Effector CD8-positive, alpha-beta T cell (primary cell): ENCODE measurements around the gene TEKT5.
A peak's percentile ranks its signal among the peaks of the same experiment; 100 is the strongest.
"Not testable (repeated sequence)": the region's sequence is repeated elsewhere in the genome, so short reads cannot be mapped to it uniquely, and the experiment has no call there.

Experiments used
- DNase-seq: peaks from one replicate; lab custom pipeline; 2025; lab: John Stamatoyannopoulos, UW

Gene TEKT5

GRCh38 chr16:10684511-10685151, 10.1 kb downstream of the TEKT5 start:
- no peak for DNase-seq

GRCh38 chr16:10683170-10683569, 11.6 kb downstream of the TEKT5 start:
- no peak for DNase-seq

GRCh38 chr16:10682604-10683003, 12.1 kb downstream of the TEKT5 start:
- DNase-seq, result no peak

- no peak for DNase-seq
Measured at GRCh38 chr16:10681310-10682308, 13.1 kb downstream of the TEKT5 start.

GRCh38 chr16:10679921-10680320, 14.8 kb downstream of the TEKT5 start:
- no peak for DNase-seq

GRCh38 chr16:10679441-10679840, 15.3 kb downstream of the TEKT5 start:
- DNase-seq, result not testable (repeated sequence)

GRCh38 chr16:10678655-10679054, 16.1 kb downstream of the TEKT5 start:
- DNase-seq, result no peak

GRCh38 chr16:10676284-10676683, 18.4 kb downstream of the TEKT5 start:
- no peak for DNase-seq

GRCh38 chr16:10675861-10676260, 18.9 kb downstream of the TEKT5 start:
- DNase-seq, result no peak

GRCh38 chr16:10675216-10675615, 19.5 kb downstream of the TEKT5 start:
- no peak for DNase-seq

- DNase-seq, result no peak
Measured at GRCh38 chr16:10671729-10672128, 23.0 kb downstream of the TEKT5 start.

- no peak for DNase-seq
Measured at GRCh38 chr16:10669791-10670190, 24.9 kb downstream of the TEKT5 start.

GRCh38 chr16:10668322-10669045, 26.2 kb downstream of the TEKT5 start:
- peak; percentile 2 for DNase-seq

- no peak for DNase-seq
Measured at GRCh38 chr16:10667239-10667638, 27.5 kb downstream of the TEKT5 start.

GRCh38 chr16:10666291-10666690, 28.4 kb downstream of the TEKT5 start:
- DNase-seq, result no peak

- DNase-seq, result no peak
Measured at GRCh38 chr16:10665166-10665565, 29.6 kb downstream of the TEKT5 start.

GRCh38 chr16:10664720-10665126, 30.0 kb downstream of the TEKT5 start:
- DNase-seq, result no peak

- DNase-seq, result no peak
Measured at GRCh38 chr16:10663744-10664143, 31.0 kb downstream of the TEKT5 start.

GRCh38 chr16:10663146-10663545, 31.6 kb downstream of the TEKT5 start:
- no peak for DNase-seq

GRCh38 chr16:10662212-10662611, 32.5 kb downstream of the TEKT5 start:
- DNase-seq, result no peak

GRCh38 chr16:10661737-10662136, 33.0 kb downstream of the TEKT5 start:
- no peak for DNase-seq

GRCh38 chr16:10660950-10661635, 33.6 kb downstream of the TEKT5 start:
- no peak for DNase-seq
